ENCODE data around the gene C3orf62. TPM values are rescaled to one million over a fixed set of nuclear protein-coding genes. Genes with fewer than 3 reads are reported as not detected.

The C3orf62 gene
- total and polyA plus RNA-seq, 4 donors: 0.96 to 3.1 (median 1.6) TPM

DNA sequence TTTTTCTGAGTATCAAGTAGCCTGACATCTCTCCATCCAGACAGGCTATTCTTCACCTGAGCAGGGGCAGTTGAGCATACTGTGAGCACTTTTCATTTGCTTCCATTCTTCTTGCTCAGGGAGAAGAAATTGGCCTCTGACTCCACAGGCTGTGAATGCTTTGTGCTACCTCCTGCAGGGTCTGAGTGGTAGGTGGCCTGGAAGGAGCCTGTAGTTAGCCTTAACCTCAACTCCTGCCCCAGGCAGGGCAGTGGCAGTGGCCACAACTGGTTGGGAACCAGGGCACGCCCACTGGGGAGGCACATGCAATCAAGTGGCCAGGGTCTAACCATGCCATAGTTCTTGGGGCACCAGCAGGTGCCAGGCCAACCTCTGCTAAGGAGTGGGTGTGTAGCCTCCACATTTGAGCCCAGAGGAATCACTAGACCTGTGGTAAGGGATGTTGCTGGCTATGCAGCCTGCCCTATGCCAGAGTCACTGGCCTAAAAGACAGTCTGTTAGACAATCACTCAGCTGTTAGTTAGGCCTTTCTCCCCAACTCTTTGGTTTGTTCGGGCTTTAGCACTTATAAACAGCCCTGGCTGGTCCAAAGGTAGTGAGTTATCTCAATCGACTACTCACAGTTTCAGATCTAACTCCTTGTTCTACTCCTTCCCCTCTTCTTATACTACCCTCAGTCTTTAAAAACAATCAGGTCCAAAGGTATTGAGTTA, 7.4 kb downstream of the C3orf62 start:
- H3K27me3 ChIP-seq (ENCODE audit: control insufficient read depth in 4 of 4, insufficient read depth in 4 of 4, low read length in 3 of 4): no peaks in the 10 kb centered on the region
- no peaks in the 10 kb centered on the region for H3K9me3 ChIP-seq (ENCODE audit: control insufficient read depth in 4 of 4, low read length in 3 of 4)
- H3K4me1 ChIP-seq (ENCODE audit: control insufficient read depth in 4 of 4, insufficient read depth in 4 of 4, low read length in 3 of 4): no peaks in the 10 kb centered on the region
- H3K27ac ChIP-seq (ENCODE audit: low read depth in 1 of 2, low read length in 2 of 2): no peak overlapping the region
- WGBS: 96% methylated on average over 3 of the region's 3 CpGs
- H3K4me3 ChIP-seq (ENCODE audit: low read depth in 1 of 3, low read length in 3 of 3): no peak overlapping the region
- peaks cover 0 to 8% (median 3%) of the 10 kb centered on the region in 4 donors for H3K36me3 ChIP-seq (ENCODE audit: control insufficient read depth in 4 of 4, insufficient read depth in 3 of 4, low read depth in 1 of 4, low read length in 3 of 4)
- DNase-seq (ENCODE audit: low spot score): no peak
- no peak overlapping the region for H3K9ac ChIP-seq (ENCODE audit: low read depth in 1 of 2, low read length in 2 of 2)
- TF ChIP-seq RXRA (IDR thresholded peaks at IDR 0.05) (no peak), TAF1 (conservative IDR thresholded peaks at IDR 0.05) (no peak), HNF4G (IDR thresholded peaks at IDR 0.05) (no peak), FOXA2 (IDR thresholded peaks at IDR 0.05) (no peak), RAD21 (IDR thresholded peaks at IDR 0.05) (no peak), JUND (IDR thresholded peaks at IDR 0.05) (no peak), HNF4A (conservative IDR thresholded peaks at IDR 0.05) (no peak), GABPA (IDR thresholded peaks at IDR 0.05 in 1 of 2, conservative IDR thresholded peaks at IDR 0.05 in 1 of 2) (no peak), SP1 (IDR thresholded peaks at IDR 0.05) (no peak), NR2F2 (IDR thresholded peaks at IDR 0.05) (no peak), YY1 (IDR thresholded peaks at IDR 0.05) (no peak)
- TF ChIP-seq, protein P1, sequence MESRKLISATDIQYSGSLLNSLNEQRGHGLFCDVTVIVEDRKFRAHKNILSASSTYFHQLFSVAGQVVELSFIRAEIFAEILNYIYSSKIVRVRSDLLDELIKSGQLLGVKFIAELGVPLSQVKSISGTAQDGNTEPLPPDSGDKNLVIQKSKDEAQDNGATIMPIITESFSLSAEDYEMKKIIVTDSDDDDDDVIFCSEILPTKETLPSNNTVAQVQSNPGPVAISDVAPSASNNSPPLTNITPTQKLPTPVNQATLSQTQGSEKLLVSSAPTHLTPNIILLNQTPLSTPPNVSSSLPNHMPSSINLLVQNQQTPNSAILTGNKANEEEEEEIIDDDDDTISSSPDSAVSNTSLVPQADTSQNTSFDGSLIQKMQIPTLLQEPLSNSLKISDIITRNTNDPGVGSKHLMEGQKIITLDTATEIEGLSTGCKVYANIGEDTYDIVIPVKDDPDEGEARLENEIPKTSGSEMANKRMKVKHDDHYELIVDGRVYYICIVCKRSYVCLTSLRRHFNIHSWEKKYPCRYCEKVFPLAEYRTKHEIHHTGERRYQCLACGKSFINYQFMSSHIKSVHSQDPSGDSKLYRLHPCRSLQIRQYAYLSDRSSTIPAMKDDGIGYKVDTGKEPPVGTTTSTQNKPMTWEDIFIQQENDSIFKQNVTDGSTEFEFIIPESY (IDR thresholded peaks at IDR 0.05): no peak
- TF ChIP-seq, protein P2, sequence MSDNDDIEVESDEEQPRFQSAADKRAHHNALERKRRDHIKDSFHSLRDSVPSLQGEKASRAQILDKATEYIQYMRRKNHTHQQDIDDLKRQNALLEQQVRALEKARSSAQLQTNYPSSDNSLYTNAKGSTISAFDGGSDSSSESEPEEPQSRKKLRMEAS (IDR thresholded peaks at IDR 0.05): no peak
- TF ChIP-seq, protein P3, sequence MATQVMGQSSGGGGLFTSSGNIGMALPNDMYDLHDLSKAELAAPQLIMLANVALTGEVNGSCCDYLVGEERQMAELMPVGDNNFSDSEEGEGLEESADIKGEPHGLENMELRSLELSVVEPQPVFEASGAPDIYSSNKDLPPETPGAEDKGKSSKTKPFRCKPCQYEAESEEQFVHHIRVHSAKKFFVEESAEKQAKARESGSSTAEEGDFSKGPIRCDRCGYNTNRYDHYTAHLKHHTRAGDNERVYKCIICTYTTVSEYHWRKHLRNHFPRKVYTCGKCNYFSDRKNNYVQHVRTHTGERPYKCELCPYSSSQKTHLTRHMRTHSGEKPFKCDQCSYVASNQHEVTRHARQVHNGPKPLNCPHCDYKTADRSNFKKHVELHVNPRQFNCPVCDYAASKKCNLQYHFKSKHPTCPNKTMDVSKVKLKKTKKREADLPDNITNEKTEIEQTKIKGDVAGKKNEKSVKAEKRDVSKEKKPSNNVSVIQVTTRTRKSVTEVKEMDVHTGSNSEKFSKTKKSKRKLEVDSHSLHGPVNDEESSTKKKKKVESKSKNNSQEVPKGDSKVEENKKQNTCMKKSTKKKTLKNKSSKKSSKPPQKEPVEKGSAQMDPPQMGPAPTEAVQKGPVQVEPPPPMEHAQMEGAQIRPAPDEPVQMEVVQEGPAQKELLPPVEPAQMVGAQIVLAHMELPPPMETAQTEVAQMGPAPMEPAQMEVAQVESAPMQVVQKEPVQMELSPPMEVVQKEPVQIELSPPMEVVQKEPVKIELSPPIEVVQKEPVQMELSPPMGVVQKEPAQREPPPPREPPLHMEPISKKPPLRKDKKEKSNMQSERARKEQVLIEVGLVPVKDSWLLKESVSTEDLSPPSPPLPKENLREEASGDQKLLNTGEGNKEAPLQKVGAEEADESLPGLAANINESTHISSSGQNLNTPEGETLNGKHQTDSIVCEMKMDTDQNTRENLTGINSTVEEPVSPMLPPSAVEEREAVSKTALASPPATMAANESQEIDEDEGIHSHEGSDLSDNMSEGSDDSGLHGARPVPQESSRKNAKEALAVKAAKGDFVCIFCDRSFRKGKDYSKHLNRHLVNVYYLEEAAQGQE (IDR thresholded peaks at IDR 0.05): no peak
- TF ChIP-seq, protein P4, sequence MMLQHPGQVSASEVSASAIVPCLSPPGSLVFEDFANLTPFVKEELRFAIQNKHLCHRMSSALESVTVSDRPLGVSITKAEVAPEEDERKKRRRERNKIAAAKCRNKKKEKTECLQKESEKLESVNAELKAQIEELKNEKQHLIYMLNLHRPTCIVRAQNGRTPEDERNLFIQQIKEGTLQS (IDR thresholded peaks at IDR 0.05): no peak

DNA sequence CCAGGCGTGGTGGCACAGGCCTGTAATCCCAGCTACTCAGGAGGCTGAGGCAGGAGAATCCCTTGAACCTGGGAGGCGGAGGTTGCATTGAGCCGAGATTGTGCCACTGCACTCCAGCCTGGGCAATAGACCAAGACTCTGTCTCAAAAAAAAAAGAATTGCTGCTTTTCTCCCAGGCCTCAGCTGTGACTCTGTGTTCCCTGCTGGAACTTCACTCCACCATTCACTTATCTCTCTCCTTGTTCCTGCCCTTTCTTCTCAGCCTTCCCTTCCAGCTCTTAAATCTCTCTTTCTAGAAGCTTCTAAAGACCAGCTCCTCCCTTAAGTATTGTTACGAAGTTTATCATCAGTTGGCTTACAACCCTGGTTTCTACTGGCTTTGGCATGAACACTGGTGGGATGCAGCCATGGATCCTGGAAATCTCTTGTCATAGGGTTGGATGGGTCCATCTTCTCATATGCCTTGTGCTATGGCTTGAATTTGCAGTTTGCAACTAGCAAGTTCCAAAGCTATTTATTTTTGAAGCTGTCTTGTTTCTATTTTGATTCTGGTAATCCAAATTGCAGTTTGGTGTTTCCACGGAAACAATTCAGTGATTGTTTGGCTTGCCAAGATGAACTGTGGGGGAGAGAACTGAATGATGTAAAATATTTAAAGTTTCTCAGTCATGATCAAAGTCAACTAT, 10.5 kb downstream of the C3orf62 start:
- H3K27ac ChIP-seq (ENCODE audit: low read depth in 1 of 2, low read length in 2 of 2): no peak overlapping the region
- H3K36me3 ChIP-seq (ENCODE audit: control insufficient read depth in 4 of 4, insufficient read depth in 3 of 4, low read depth in 1 of 4, low read length in 3 of 4): peaks cover 0 to 8% (median 3%) of the 10 kb centered on the region in 4 donors
- TF ChIP-seq, protein P3 (IDR thresholded peaks at IDR 0.05): no peak
- TF ChIP-seq, protein P1 (IDR thresholded peaks at IDR 0.05): no peak
- no peak overlapping the region for H3K9ac ChIP-seq (ENCODE audit: low read depth in 1 of 2, low read length in 2 of 2)
- no peaks in the 10 kb centered on the region for H3K27me3 ChIP-seq (ENCODE audit: control insufficient read depth in 4 of 4, insufficient read depth in 4 of 4, low read length in 3 of 4)
- H3K9me3 ChIP-seq (ENCODE audit: control insufficient read depth in 4 of 4, low read length in 3 of 4): no peaks in the 10 kb centered on the region
- H3K4me3 ChIP-seq (ENCODE audit: low read depth in 1 of 3, low read length in 3 of 3): no peak overlapping the region
- WGBS: 82% methylated on average over 5 of the region's 5 CpGs
- no peaks in the 10 kb centered on the region for H3K4me1 ChIP-seq (ENCODE audit: control insufficient read depth in 4 of 4, insufficient read depth in 4 of 4, low read length in 3 of 4)
- no peak for DNase-seq (ENCODE audit: low spot score)
